Ascending aorta (tissue), 2 donors: Measurements from ENCODE around the gene HOXC10. TPM values are rescaled to one million over a fixed set of nuclear protein-coding genes. Genes with fewer than 3 reads are reported as not detected.

ENCODE experiments used
- DNase-seq, 2 donors: peaks; one replicate each; pipeline ENCODE4 v3.0.0-alpha.2; 2019; ENCODE audit warnings: low spot score in 2 of 2
- H3K27ac ChIP-seq, 2 donors: fragments of 200-600 bp; sonication (generic); one replicate each; pipeline ENCODE4 v1.5.1; 2016 to 2017; ENCODE audit warnings: mild to moderate bottlenecking in 1 of 2
- H3K27me3 ChIP-seq: fragments of 200-600 bp; sonication (generic); one replicate; pipeline ENCODE4 v1.5.1; 2017
- H3K36me3 ChIP-seq, 2 donors: fragments of 200-600 bp; sonication (generic); one replicate each; pipeline ENCODE4 v1.5.1; 2016
- H3K4me1 ChIP-seq, 2 donors: fragments of 200-600 bp; sonication (generic); one replicate each; pipeline ENCODE4 v1.5.1; 2016 to 2017; ENCODE audit warnings: mild to moderate bottlenecking in 1 of 2
- H3K4me3 ChIP-seq, 2 donors: fragments of 200-600 bp; sonication (generic); one replicate each; pipeline ENCODE4 v1.5.1; 2016 to 2017; ENCODE audit warnings: mild to moderate bottlenecking in 1 of 2
- H3K9me3 ChIP-seq, 2 donors: fragments of 200-600 bp; sonication (generic); one replicate each; pipeline ENCODE4 v1.5.1; 2016
- intact Hi-C: fragments of 100-400 bp; cut with DNase I; formaldehyde crosslinking; loops from one replicate; pipeline ENCODE4 v1.15.1; 2023
- total RNA-seq: library from RNA; depleted of rRNA; stranded (reverse); fragments of >200 nt; gene quantifications from one replicate; pipeline ENCODE4 v1.1.0, GENCODE V29; 2016
- TF ChIP-seq, protein P1 (sequence below), 3 experiments: fragments of 200-600 bp in 2 of 3; fragments of 450-650 bp in 1 of 3; sonication (generic) in 2 of 3; IDR thresholded peaks; one replicate each; pipeline ENCODE4 v1.5.1; 2016 to 2019; ENCODE audit warnings: antibody characterized with exemption in 3 of 3, mild to moderate bottlenecking in 1 of 3, moderate library complexity in 1 of 3

The HOXC10 gene
- total RNA-seq, 1 donor from 2014 or later = not detected

DNA sequence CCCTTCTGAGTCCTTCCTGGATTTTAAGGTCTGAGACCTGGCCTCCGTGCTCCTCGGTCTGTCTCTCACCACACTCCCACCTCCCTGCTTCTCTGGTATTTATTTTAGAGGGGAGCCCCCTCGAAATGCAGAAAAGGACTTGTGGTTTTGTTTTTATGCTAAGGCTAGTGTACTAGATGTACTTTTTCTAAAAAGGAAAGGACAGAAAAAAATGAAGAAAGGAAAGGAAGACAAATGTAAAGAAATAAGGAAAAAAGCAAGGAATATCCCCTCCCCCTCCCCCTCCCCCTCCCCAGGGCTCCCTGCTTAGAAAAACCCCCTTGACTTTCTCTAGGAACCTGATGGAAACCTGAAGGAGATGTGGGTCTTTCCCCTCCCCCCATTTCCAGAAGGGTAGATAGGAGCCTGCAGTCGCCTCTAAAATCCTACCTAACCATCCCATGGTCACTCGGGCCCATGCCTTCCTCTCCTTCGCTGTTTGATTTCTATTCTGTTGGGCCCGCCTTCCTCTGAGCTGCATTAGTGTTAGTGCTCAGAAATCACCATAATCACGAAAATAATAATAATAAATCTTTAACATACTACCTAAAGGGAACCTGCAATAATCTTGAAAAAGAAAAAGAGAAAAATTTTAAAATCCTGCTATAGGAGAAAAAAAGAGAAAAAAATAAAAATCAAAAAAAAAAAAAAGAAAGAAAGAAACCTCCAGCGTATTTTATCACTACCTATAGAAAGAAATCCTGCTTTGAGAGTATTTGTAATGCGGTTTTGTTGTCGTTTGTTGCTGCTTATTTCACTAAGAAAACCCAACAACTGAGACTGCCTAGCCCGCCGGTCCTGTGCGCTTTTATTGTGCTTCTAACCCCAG lies 27.0 kb downstream of the HOXC10 start:
- TF ChIP-seq, protein P1, sequence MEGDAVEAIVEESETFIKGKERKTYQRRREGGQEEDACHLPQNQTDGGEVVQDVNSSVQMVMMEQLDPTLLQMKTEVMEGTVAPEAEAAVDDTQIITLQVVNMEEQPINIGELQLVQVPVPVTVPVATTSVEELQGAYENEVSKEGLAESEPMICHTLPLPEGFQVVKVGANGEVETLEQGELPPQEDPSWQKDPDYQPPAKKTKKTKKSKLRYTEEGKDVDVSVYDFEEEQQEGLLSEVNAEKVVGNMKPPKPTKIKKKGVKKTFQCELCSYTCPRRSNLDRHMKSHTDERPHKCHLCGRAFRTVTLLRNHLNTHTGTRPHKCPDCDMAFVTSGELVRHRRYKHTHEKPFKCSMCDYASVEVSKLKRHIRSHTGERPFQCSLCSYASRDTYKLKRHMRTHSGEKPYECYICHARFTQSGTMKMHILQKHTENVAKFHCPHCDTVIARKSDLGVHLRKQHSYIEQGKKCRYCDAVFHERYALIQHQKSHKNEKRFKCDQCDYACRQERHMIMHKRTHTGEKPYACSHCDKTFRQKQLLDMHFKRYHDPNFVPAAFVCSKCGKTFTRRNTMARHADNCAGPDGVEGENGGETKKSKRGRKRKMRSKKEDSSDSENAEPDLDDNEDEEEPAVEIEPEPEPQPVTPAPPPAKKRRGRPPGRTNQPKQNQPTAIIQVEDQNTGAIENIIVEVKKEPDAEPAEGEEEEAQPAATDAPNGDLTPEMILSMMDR (IDR thresholded peaks at IDR 0.05) = no peak
- no peak for DNase-seq

GRCh38 chr12:54012631-54013409 lies 27.9 kb downstream of the HOXC10 start:
- Histone ChIP-seq H3K27ac (no peak overlapping the region), H3K4me3 (no peak overlapping the region), H3K36me3 (no peaks in the 10 kb centered on the region), H3K4me1 (peaks cover 0 to 11% of the 10 kb centered on the region in 2 donors), H3K9me3 (no peaks in the 10 kb centered on the region), H3K27me3 (peaks cover 5% of the 10 kb centered on the region)
- no peak for DNase-seq
- intact Hi-C loops = loop anchor here (10.0 kb wide), 1 partner anchor 342 kb away; no protein-coding TSS in a partner anchor
- TF ChIP-seq, protein P1 (IDR thresholded peaks at IDR 0.05) = no peak

More for the DNA sequence above, 27.0 kb downstream of the HOXC10 start:
- Histone ChIP-seq H3K4me3 (no peak overlapping the region), H3K9me3 (no peaks in the 10 kb centered on the region), H3K27ac (no peak overlapping the region), H3K4me1 (peaks cover 0 to 11% of the 10 kb centered on the region in 2 donors), H3K36me3 (no peaks in the 10 kb centered on the region), H3K27me3 (peaks cover 5% of the 10 kb centered on the region)
- intact Hi-C loops = loop anchor here (10.0 kb wide), 1 partner anchor 343 kb away; no protein-coding TSS in a partner anchor

DNA sequence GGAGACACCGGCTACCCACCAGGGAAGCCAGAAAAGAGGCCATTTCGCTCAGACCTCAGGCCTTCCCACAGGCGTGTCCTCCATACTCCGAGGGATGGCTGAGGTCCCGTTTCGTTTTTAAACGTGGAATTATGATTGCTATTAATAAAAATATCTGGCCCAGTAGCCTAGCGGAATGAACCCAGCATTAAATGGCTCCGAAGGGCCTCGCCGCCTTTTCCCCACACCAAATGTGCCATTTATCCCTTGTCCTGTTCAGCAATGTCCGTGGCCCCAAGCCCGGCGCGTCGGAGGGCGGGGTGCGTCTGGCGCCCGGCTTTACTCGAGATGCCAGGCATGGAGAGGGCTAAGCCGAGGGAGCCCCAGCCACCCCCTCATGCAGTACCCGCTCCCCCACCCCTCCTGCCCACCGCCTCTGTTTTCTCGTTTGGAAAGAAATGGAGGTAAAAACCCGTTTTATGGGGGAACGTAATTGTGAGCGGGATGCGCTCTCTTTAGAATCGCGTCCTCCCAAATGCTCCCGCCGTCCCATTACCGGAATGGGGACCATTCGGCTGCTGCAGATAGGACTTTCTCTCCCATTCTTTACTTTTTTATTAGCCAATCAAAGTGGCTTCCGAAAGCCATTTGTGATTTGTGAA lies 29.6 kb downstream of the HOXC10 start:
- DNase-seq = no peak
- Histone ChIP-seq H3K27ac (peak overlapping the region in 1 of 2 donors; percentile 2), H3K9me3 (no peaks in the 10 kb centered on the region), H3K4me1 (peaks cover 0 to 7% of the 10 kb centered on the region in 2 donors), H3K4me3 (peak overlapping the region; percentile 25 to 34), H3K27me3 (peaks cover 5% of the 10 kb centered on the region), H3K36me3 (no peaks in the 10 kb centered on the region)
- TF ChIP-seq, protein P1 (IDR thresholded peaks at IDR 0.05) = no peak
- intact Hi-C loops = loop anchor here (5.0 to 10.0 kb wide), 4 partner anchors 113 to 340 kb away; partner anchors contain the start of genes CBX5 and HNRNPA1

GRCh38 chr12:54015018-54015931 lies 30.3 kb downstream of the HOXC10 start:
- H3K27me3 ChIP-seq = no peaks in the 10 kb centered on the region
- DNase-seq = no peak
- TF ChIP-seq, protein P1 (IDR thresholded peaks at IDR 0.05) = no peak
- peaks cover 0 to 4% of the 10 kb centered on the region in 2 donors for H3K4me1 ChIP-seq
- no peaks in the 10 kb centered on the region for H3K36me3 ChIP-seq
- H3K4me3 ChIP-seq = no peak overlapping the region
- intact Hi-C loops = loop anchor here (5.0 to 10.0 kb wide), 4 partner anchors 112 to 340 kb away; partner anchors contain the start of genes CBX5 and HNRNPA1
- H3K27ac ChIP-seq = no peak overlapping the region
- H3K9me3 ChIP-seq = no peaks in the 10 kb centered on the region
